Immature natural killer cell (primary cell): ENCODE results near the gene TRIM24. TPM values are rescaled to one million over a fixed set of nuclear protein-coding genes. Genes with fewer than 3 reads are reported as not detected.

Experiments used
- DNase-seq, 3 donors: peaks; one replicate each; pipeline ENCODE4 v3.0.0; 2022; ENCODE audit warnings: mixed read lengths in 1 of 3
- H3K27ac Mint-ChIP-seq, 6 donors: one replicate each; pipeline ENCODE4 v1.8.0; 2020; ENCODE audit warnings: mixed read lengths in 6 of 6, mild to moderate bottlenecking in 5 of 6, inconsistent platforms in 4 of 6, moderate library complexity in 3 of 6
- H3K27me3 Mint-ChIP-seq, 3 donors: one replicate each; pipeline ENCODE4 v1.8.0; 2020 to 2021; ENCODE audit warnings: low read depth in 3 of 3, mild to moderate bottlenecking in 3 of 3, mixed read lengths in 3 of 3, moderate library complexity in 3 of 3, inconsistent platforms in 1 of 3
- H3K36me3 Mint-ChIP-seq, 3 donors: one replicate each; pipeline ENCODE4 v1.8.0; 2020; ENCODE audit warnings: mixed read lengths in 3 of 3, inconsistent platforms in 2 of 3, mild to moderate bottlenecking in 2 of 3
- H3K4me1 Mint-ChIP-seq, 2 donors: one replicate each; pipeline ENCODE4 v1.8.0; 2020; ENCODE audit warnings: inconsistent platforms in 2 of 2, mild to moderate bottlenecking in 2 of 2, mixed read lengths in 2 of 2, moderate library complexity in 1 of 2
- H3K4me3 Mint-ChIP-seq, 5 donors: one replicate each; pipeline ENCODE4 v1.8.0; 2020; ENCODE audit warnings: mild to moderate bottlenecking in 5 of 5, mixed read lengths in 5 of 5, inconsistent platforms in 3 of 5, moderate library complexity in 3 of 5
- H3K9me3 Mint-ChIP-seq, 6 donors: one replicate each; pipeline ENCODE4 v1.8.0; 2020; ENCODE audit warnings: mild to moderate bottlenecking in 6 of 6, mixed read lengths in 6 of 6, inconsistent platforms in 4 of 6, moderate library complexity in 3 of 6
- polyA plus RNA-seq, 3 donors: library from polyadenylated mRNA; unstranded; fragments of 300-500 nt; fragmentation: Illumina TruSeq; gene quantifications; one replicate each; pipeline ENCODE4 v1.2.3, GENCODE V29; 2021

Gene TRIM24
- polyA plus RNA-seq, 3 donors from 2014 or later, result 4.2 to 11.4 (median 4.8) TPM

DNA sequence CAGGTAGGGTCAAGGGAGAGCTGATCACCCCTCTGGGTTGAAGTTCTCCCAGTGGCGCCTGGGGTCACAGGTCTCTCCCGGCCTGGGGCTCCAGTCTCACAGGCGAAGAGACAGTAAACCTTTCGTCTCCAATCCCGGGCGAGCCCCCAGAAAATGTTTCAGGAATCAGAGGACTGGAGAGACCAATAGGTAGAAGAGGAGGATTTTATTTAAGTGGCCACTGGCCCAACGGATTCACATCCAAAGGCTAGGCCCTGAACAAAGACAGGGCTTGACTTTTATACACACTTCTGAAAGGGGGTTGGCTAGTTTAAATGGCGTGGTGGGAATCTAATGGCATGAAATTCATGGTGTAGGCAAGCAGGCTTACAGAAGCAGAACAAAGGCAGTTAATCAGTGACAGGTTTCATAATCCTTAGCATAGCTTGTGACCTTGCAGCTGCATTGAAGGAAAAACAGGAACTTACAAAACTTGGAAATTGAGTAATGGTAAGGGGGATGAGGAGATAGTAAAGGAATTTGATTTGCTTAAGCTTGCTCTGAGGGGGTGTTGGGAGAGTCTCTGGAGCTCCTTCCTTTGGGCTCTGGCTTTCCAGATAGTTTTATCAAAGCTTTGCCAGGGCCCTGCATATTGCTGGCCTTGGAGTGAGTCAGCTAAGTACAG, 105.5 kb downstream of the TRIM24 start:
- Mint-ChIP-seq H3K9me3 (peaks cover 14 to 46% (median 35%) of the 10 kb centered on the region in 6 donors), H3K4me3 (no peak overlapping the region), H3K27me3 (peaks cover 0 to 2% (median 0%) of the 10 kb centered on the region in 3 donors), H3K4me1 (no peaks in the 10 kb centered on the region), H3K36me3 (peaks cover 75 to 87% (median 84%) of the 10 kb centered on the region in 3 donors), H3K27ac (no peak overlapping the region)
- DNase-seq, result no peak

DNA sequence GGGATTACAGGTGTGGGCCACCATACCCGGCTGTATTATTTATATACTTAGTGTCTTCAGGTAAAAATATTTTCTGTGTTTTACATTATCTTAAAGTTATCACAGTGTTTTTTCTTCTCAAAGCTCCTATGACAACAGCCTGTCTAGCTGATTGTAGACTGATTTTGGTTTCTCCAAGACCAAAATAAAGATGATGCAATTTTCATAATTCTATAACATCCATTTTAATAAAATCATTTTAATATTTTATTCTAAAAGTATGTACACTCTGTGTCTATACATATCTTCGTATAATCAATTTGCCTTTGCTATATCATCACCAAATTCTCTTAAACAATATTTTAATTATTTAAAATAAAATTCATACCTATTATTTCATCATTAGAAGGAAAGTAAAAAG, 108.6 kb downstream of the TRIM24 start:
- H3K4me1 Mint-ChIP-seq, result no peaks in the 10 kb centered on the region
- H3K9me3 Mint-ChIP-seq, result peaks cover 5 to 32% (median 29%) of the 10 kb centered on the region in 6 donors
- no peak overlapping the region for H3K4me3 Mint-ChIP-seq
- no peak overlapping the region for H3K27ac Mint-ChIP-seq
- DNase-seq, result no peak
- H3K27me3 Mint-ChIP-seq, result peaks cover 0 to 2% (median 0%) of the 10 kb centered on the region in 3 donors
- peaks cover 66 to 79% (median 70%) of the 10 kb centered on the region in 3 donors for H3K36me3 Mint-ChIP-seq

DNA sequence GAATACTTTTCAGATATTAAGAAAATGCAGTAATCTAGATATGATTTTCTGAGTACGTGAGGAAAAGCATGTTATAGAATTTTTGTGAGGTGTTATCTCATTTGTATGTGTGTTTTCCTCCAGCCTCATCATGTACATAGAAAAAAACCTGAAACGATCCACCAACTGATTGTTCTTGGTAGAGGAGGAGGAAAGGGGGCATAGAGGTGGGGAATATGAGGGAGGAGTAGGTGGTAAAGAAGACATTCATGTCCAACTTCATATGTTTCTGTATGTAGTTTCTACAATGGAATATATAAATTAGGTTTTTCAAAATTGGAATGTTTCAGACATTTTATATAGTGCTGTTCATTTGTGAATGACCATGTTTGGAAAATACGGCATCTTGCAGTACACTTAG, 109.4 kb downstream of the TRIM24 start:
- Mint-ChIP-seq H3K4me3 (no peak overlapping the region), H3K36me3 (peaks cover 65 to 79% (median 70%) of the 10 kb centered on the region in 3 donors), H3K9me3 (peaks cover 3 to 27% (median 22%) of the 10 kb centered on the region in 6 donors), H3K27me3 (peaks cover 0 to 2% (median 0%) of the 10 kb centered on the region in 3 donors), H3K4me1 (no peaks in the 10 kb centered on the region), H3K27ac (no peak overlapping the region)
- no peak for DNase-seq

DNA sequence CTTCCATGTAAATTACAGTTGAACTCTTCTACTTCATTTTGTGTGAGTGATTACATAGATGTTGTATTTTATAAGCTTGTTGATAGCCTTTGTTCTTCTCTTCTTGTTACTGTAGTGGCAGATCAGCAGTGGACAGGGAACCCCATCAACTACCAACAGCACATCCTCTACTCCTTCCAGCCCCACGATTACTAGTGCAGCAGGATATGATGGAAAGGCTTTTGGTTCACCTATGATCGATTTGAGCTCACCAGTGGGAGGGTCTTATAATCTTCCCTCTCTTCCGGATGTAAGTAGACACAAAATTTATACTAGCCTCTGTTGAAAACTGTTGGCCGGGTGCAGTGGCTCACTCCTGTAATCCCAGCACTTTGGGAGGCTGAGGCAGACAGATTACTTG, 110.7 kb downstream of the TRIM24 start:
- no peak overlapping the region for H3K27ac Mint-ChIP-seq
- peaks cover 0 to under 1% (median 0%) of the 10 kb centered on the region in 3 donors for H3K27me3 Mint-ChIP-seq
- H3K4me1 Mint-ChIP-seq, result no peaks in the 10 kb centered on the region
- no peak overlapping the region for H3K4me3 Mint-ChIP-seq
- H3K36me3 Mint-ChIP-seq, result peaks cover 57 to 71% (median 60%) of the 10 kb centered on the region in 3 donors
- no peak for DNase-seq
- H3K9me3 Mint-ChIP-seq, result peaks cover under 1 to 14% (median 10%) of the 10 kb centered on the region in 6 donors

DNA sequence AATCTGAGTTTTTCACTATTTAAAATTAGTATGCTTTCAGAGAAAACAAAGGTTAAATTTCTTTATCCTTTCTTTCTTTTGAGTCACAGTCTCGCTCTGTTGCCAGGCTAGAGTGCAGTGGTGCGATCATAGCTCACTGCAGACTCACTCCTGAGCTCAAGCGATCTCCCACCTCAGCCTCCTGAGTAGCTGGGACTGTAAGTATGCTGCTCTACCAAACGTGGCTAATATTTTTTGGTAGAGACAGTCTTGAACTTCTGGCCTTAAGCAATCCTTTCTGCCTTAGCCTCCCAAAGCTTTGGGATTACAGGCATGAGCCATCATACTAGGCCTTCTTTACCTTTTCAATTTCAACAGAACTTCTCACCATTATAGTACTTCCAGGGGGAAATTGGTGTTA, 113.7 kb downstream of the TRIM24 start:
- Mint-ChIP-seq H3K4me3 (no peak overlapping the region), H3K27ac (no peak overlapping the region), H3K9me3 (no peaks in the 10 kb centered on the region), H3K4me1 (no peaks in the 10 kb centered on the region), H3K27me3 (peaks cover 0 to 1% (median 0%) of the 10 kb centered on the region in 3 donors), H3K36me3 (peaks cover 52 to 71% (median 62%) of the 10 kb centered on the region in 3 donors)
- DNase-seq, result no peak

DNA sequence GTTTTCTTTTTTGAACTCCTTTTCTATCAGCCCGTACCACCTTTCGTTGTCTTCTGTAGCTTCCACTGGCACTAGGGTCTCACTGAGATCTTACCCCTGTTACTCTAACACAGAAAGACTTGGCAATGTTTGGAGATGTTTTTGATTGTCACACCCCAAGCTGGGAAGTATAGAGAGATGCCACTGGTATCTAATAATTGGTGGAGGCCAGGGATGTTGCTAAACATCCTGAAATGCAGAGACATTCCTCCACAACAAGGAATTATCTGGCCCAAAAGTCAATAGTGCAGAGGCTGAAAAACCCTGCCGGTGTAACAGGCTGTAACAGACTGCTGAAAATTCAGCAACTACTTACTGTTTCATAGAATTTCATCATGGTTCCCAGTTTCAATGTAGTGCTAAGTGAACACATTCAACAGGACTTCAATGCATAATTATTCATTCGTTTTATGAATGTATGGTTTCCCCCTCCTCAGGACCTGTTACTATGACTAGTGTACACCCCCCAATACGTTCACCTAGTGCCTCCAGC, 115.9 kb downstream of the TRIM24 start:
- Mint-ChIP-seq H3K27ac (no peak overlapping the region), H3K9me3 (no peaks in the 10 kb centered on the region), H3K27me3 (peaks cover 0 to 1% (median 0%) of the 10 kb centered on the region in 3 donors), H3K36me3 (peaks cover 53 to 72% (median 61%) of the 10 kb centered on the region in 3 donors), H3K4me3 (no peak overlapping the region), H3K4me1 (no peaks in the 10 kb centered on the region)
- no peak for DNase-seq

DNA sequence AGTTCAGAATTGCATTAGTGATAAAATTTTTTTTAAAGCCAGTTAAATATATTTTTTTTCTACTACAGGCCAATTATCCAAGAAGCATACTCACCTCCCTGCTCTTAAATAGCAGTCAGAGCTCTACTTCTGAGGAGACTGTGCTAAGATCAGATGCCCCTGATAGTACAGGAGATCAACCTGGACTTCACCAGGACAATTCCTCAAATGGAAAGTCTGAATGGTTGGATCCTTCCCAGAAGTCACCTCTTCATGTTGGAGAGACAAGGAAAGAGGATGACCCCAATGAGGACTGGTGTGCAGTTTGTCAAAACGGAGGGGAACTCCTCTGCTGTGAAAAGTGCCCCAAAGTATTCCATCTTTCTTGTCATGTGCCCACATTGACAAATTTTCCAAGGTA, 119.1 kb downstream of the TRIM24 start:
- Mint-ChIP-seq H3K4me3 (no peak overlapping the region), H3K36me3 (peaks cover 49 to 75% (median 67%) of the 10 kb centered on the region in 3 donors), H3K9me3 (no peaks in the 10 kb centered on the region), H3K4me1 (no peaks in the 10 kb centered on the region), H3K27me3 (peaks cover 0 to 1% (median 0%) of the 10 kb centered on the region in 3 donors), H3K27ac (no peak overlapping the region)
- no peak for DNase-seq

DNA sequence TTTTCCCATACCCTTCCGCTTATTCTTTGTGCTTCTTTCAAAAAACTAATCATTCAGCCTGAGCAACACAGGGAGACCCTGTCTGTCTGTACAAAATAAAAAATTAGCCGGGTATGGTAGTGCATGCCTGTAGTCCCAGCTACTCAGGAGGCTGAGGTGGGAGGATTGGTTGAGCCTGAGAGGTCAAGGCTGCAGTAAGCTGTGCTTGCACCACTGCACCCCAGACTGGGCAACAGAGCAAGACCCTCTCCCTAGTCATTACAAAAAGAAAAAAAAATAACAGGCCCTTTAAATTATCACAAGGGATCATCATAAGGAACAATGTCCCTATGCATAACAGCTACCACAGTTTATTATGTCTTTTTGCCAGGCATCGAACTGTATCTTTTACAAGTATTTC, 119.6 kb downstream of the TRIM24 start:
- H3K27ac Mint-ChIP-seq, result no peak overlapping the region
- H3K27me3 Mint-ChIP-seq, result peaks cover 0 to 1% (median 0%) of the 10 kb centered on the region in 3 donors
- no peak overlapping the region for H3K4me3 Mint-ChIP-seq
- DNase-seq, result no peak
- H3K36me3 Mint-ChIP-seq, result peaks cover 52 to 75% (median 70%) of the 10 kb centered on the region in 3 donors
- H3K4me1 Mint-ChIP-seq, result no peaks in the 10 kb centered on the region
- no peaks in the 10 kb centered on the region for H3K9me3 Mint-ChIP-seq

DNA sequence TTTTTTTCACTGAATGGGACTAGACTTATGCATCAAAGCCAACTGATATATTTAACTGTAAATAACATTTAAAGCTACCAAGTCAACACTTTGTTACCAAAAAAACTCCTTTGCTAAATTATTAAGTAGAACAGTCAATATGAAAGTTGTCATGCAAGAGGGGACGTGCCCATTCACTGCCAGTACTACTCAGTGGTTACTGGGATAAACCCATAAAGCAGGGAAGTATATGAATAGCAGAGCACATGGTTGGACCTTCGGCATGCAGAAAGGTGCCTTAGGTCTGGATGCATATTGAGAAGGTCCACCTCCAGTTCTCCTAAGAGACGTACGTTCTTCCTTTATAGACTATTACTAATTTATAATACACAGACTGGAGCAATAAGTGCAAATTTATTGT, 121.0 kb downstream of the TRIM24 start:
- Mint-ChIP-seq H3K27me3 (no peaks in the 10 kb centered on the region), H3K4me1 (no peaks in the 10 kb centered on the region), H3K36me3 (peaks cover 59 to 82% (median 77%) of the 10 kb centered on the region in 3 donors), H3K4me3 (no peak overlapping the region), H3K27ac (no peak overlapping the region), H3K9me3 (no peaks in the 10 kb centered on the region)
- no peak for DNase-seq

DNA sequence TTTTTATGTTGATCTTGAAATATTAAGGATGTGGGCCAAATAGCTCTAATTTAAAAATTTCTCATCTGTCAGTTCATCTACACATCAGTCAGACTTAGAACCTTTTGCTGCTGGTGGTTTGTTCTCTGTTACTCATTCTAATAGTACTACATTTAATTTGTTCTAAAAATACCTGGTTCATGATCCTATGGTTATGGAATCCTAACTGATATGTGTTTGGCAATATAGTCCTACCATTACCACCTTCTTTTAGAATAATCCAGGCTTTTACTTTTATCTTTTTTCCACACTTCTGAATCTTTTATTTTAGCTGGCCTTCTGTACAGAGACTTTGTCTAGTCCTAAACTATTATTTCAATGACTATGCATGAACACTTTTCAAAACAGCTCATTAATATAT, 124.2 kb downstream of the TRIM24 start:
- no peak overlapping the region for H3K27ac Mint-ChIP-seq
- H3K27me3 Mint-ChIP-seq, result peaks cover 0 to under 1% (median 0%) of the 10 kb centered on the region in 3 donors
- H3K9me3 Mint-ChIP-seq, result no peaks in the 10 kb centered on the region
- H3K4me3 Mint-ChIP-seq, result no peak overlapping the region
- DNase-seq, result no peak
- H3K4me1 Mint-ChIP-seq, result no peaks in the 10 kb centered on the region
- H3K36me3 Mint-ChIP-seq, result peaks cover 52 to 76% (median 71%) of the 10 kb centered on the region in 3 donors

DNA sequence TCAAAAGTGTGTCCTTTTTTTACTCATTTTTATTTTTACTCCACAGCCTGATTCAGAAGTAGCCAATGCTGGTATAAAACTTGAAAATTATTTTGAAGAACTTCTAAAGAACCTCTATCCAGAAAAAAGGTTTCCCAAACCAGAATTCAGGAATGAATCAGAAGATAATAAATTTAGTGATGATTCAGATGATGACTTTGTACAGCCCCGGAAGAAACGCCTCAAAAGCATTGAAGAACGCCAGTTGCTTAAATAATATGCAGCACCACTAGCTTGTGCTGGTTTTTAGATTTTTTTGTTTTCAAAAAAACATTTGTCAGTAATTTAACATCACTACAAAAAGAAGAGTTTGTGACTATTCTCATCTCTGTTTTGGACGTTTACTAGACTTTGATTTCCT, 124.6 kb downstream of the TRIM24 start:
- Mint-ChIP-seq H3K27me3 (peaks cover 0 to 3% (median 0%) of the 10 kb centered on the region in 3 donors), H3K27ac (no peak overlapping the region), H3K4me3 (no peak overlapping the region), H3K9me3 (no peaks in the 10 kb centered on the region), H3K4me1 (no peaks in the 10 kb centered on the region), H3K36me3 (peaks cover 47 to 71% (median 67%) of the 10 kb centered on the region in 3 donors)
- DNase-seq, result no peak

DNA sequence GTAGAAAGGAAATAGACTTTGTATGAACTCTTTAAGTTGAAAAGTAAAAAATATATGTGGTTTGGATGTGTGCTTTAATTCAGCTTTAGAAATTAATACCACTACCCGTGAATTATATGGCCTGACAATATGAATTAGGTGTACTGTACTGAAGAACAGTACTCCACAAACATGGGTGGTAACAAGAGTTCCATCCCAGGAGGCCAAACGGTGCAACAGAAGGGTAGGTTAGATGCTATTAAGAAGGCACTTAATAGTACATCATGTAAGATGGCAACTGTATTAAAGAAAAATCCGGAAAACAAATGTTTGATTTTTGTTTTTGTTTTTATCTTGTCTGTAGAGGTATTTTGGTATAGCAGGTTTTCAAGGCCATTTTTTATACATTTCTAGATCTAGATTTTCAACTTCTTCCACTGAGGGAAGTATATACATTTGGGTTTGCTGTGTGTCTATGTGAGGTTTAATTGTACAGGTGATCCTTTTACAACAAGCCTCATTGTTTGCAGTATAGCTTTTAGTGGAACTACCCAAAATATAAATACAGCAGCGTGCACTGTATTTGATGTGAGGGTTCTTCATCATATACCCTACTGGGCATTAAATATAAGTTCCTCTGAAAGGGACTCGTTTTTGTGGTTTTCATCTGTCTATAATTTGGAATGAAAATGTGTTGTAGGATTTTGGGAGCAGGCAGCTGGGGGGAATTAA, 125.4 kb downstream of the TRIM24 start:
- no peak for DNase-seq
- Mint-ChIP-seq H3K9me3 (no peaks in the 10 kb centered on the region), H3K4me1 (no peaks in the 10 kb centered on the region), H3K36me3 (peaks cover 40 to 64% (median 60%) of the 10 kb centered on the region in 3 donors), H3K27ac (peak overlapping the region in 1 of 6 donors; percentile 34), H3K4me3 (no peak overlapping the region), H3K27me3 (peaks cover 0 to 3% (median 0%) of the 10 kb centered on the region in 3 donors)

DNA sequence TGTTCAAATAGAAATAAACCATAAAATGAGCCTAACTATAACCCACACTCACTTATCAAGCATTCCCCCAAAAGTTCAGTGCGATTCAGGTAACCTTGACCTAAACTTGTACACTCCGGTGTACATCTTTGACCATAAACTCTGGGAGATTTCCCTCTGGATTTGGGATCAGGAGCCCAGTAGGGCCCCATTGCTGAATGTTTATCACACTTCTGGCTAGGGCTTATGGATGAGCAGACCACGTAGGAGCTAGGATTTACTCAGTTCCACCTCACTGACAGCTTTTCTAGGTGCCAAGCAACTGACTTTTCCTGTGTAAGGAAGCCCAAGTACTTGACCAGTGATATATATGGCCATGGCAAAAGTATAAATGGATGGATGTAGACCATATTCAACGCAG, 127.4 kb downstream of the TRIM24 start:
- Mint-ChIP-seq H3K27me3 (peaks cover 0 to 3% (median 0%) of the 10 kb centered on the region in 3 donors), H3K4me3 (no peak overlapping the region), H3K27ac (no peak overlapping the region), H3K9me3 (no peaks in the 10 kb centered on the region), H3K36me3 (peaks cover 37 to 49% (median 47%) of the 10 kb centered on the region in 3 donors), H3K4me1 (no peaks in the 10 kb centered on the region)
- DNase-seq, result no peak

DNA sequence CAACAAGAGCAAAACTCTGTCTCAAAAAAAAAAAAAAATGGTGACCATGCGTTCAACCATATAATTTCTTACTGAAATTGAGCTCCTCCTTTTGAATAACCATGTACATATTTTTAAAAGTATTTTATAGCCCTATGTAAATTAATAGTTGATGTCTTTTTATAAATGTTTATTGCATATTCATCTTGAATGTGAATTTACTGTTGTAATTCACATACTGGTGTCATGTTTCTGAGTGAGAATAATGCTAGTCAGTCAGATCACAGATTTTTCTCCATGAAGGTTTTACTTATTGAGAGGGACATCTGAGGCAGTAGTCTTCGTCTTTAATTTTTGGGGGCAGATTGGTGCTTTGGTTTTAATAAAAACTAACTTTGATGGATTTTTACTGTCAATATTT, 128.9 kb downstream of the TRIM24 start:
- DNase-seq, result no peak
- Mint-ChIP-seq H3K9me3 (no peaks in the 10 kb centered on the region), H3K4me1 (no peaks in the 10 kb centered on the region), H3K4me3 (no peak overlapping the region), H3K27me3 (peaks cover 0 to 3% (median 0%) of the 10 kb centered on the region in 3 donors), H3K36me3 (peaks cover 30 to 36% (median 34%) of the 10 kb centered on the region in 3 donors), H3K27ac (no peak overlapping the region)
